Central memory CD8-positive, alpha-beta T cell (primary cell): ENCODE results near the gene PPM1L.
"Not testable (repeated sequence)": the region's sequence is repeated elsewhere in the genome, so short reads cannot be mapped to it uniquely, and the experiment has no call there.

Experiments used
- ATAC-seq: fragments of 150-1000 bp; cut with Tn5 transposase; replicated peaks from 2 replicates; pipeline ENCODE4 v1.10.0; 2022; ENCODE audit warnings: mild to moderate bottlenecking, moderate FRiP score, moderate number of reproducible peaks; ENCODE audit not compliant: poor library complexity, severe bottlenecking; ENCODE audit errors: extremely low read depth
- DNase-seq, 2 donors: peaks; one replicate each; pipeline ENCODE4 v3.0.0; 2021; ENCODE audit warnings: low spot score in 2 of 2
- H3K27ac Mint-ChIP-seq: one replicate; pipeline ENCODE4 v1.8.0; 2022; ENCODE audit warnings: low read depth, mild to moderate bottlenecking, moderate library complexity, mixed read lengths
- H3K27me3 Mint-ChIP-seq: one replicate; pipeline ENCODE4 v1.8.0; 2022; ENCODE audit warnings: mixed read lengths
- H3K36me3 Mint-ChIP-seq: one replicate; pipeline ENCODE4 v1.8.0; 2022; ENCODE audit warnings: mild to moderate bottlenecking, moderate library complexity, mixed read lengths; ENCODE audit not compliant: insufficient read depth
- H3K4me1 Mint-ChIP-seq: one replicate; pipeline ENCODE4 v1.8.0; 2022; ENCODE audit warnings: mixed read lengths
- H3K4me3 Mint-ChIP-seq: one replicate; pipeline ENCODE4 v1.8.0; 2022; ENCODE audit warnings: mild to moderate bottlenecking, moderate library complexity, mixed read lengths
- H3K9me3 Mint-ChIP-seq: one replicate; pipeline ENCODE4 v1.8.0; 2022; ENCODE audit warnings: mixed read lengths

The PPM1L gene

GRCh38 chr3:160998581-160998980 lies 242.6 kb downstream of the PPM1L start:
- Mint-ChIP-seq H3K27ac (no peak overlapping the region), H3K4me3 (no peak overlapping the region), H3K36me3 (no peaks in the 10 kb centered on the region), H3K9me3 (peaks cover 6% of the 10 kb centered on the region), H3K4me1 (no peaks in the 10 kb centered on the region), H3K27me3 (no peaks in the 10 kb centered on the region)
- ATAC-seq (no peak), DNase-seq (no peak)

GRCh38 chr3:160999274-160999673 lies 243.2 kb downstream of the PPM1L start:
- no peak overlapping the region for H3K4me3 Mint-ChIP-seq
- H3K27ac Mint-ChIP-seq, result no peak overlapping the region
- H3K4me1 Mint-ChIP-seq, result no peaks in the 10 kb centered on the region
- H3K9me3 Mint-ChIP-seq, result peaks cover 6% of the 10 kb centered on the region
- DNase-seq (no peak), ATAC-seq (no peak)
- no peaks in the 10 kb centered on the region for H3K36me3 Mint-ChIP-seq
- no peaks in the 10 kb centered on the region for H3K27me3 Mint-ChIP-seq

- H3K36me3 Mint-ChIP-seq, result no peaks in the 10 kb centered on the region
- DNase-seq (no peak), ATAC-seq (no peak)
- H3K27ac Mint-ChIP-seq, result no peak overlapping the region
- no peaks in the 10 kb centered on the region for H3K9me3 Mint-ChIP-seq
- H3K4me1 Mint-ChIP-seq, result no peaks in the 10 kb centered on the region
- H3K27me3 Mint-ChIP-seq, result no peaks in the 10 kb centered on the region
- no peak overlapping the region for H3K4me3 Mint-ChIP-seq
These were observed 252.1 kb downstream of the PPM1L start for GRCh38 chr3:161008086-161008485.

GRCh38 chr3:161010151-161010550 lies 254.1 kb downstream of the PPM1L start:
- not testable (repeated sequence) for H3K27me3 Mint-ChIP-seq, H3K9me3 Mint-ChIP-seq, DNase-seq, H3K4me1 Mint-ChIP-seq, H3K36me3 Mint-ChIP-seq, H3K27ac Mint-ChIP-seq, H3K4me3 Mint-ChIP-seq, ATAC-seq

GRCh38 chr3:161014843-161015749 lies 259.1 kb downstream of the PPM1L start:
- Mint-ChIP-seq H3K9me3 (peaks cover 6% of the 10 kb centered on the region), H3K36me3 (no peaks in the 10 kb centered on the region), H3K27me3 (no peaks in the 10 kb centered on the region), H3K4me1 (no peaks in the 10 kb centered on the region), H3K4me3 (no peak overlapping the region), H3K27ac (no peak overlapping the region)
- DNase-seq (no peak), ATAC-seq (no peak)

- no peak overlapping the region for H3K27ac Mint-ChIP-seq
- no peaks in the 10 kb centered on the region for H3K4me1 Mint-ChIP-seq
- H3K9me3 Mint-ChIP-seq, result peaks cover 6% of the 10 kb centered on the region
- DNase-seq, result no peak
- H3K36me3 Mint-ChIP-seq, result no peaks in the 10 kb centered on the region
- H3K27me3 Mint-ChIP-seq, result no peaks in the 10 kb centered on the region
- ATAC-seq, result no peak
- H3K4me3 Mint-ChIP-seq, result no peak overlapping the region
These were observed 260.6 kb downstream of the PPM1L start for GRCh38 chr3:161016417-161017313.

- H3K4me1 Mint-ChIP-seq, result no peaks in the 10 kb centered on the region
- no peak overlapping the region for H3K4me3 Mint-ChIP-seq
- no peak for DNase-seq
- no peaks in the 10 kb centered on the region for H3K27me3 Mint-ChIP-seq
- no peak for ATAC-seq
- H3K36me3 Mint-ChIP-seq, result no peaks in the 10 kb centered on the region
- H3K9me3 Mint-ChIP-seq, result peaks cover 9% of the 10 kb centered on the region
- no peak overlapping the region for H3K27ac Mint-ChIP-seq
These were observed 261.9 kb downstream of the PPM1L start for GRCh38 chr3:161017971-161018370.

GRCh38 chr3:161020256-161020655 lies 264.2 kb downstream of the PPM1L start:
- ATAC-seq (no peak), DNase-seq (no peak)
- Mint-ChIP-seq H3K4me3 (no peak overlapping the region), H3K36me3 (no peaks in the 10 kb centered on the region), H3K27ac (no peak overlapping the region), H3K4me1 (no peaks in the 10 kb centered on the region), H3K27me3 (no peaks in the 10 kb centered on the region), H3K9me3 (peaks cover 15% of the 10 kb centered on the region)

- peaks cover 2% of the 10 kb centered on the region for H3K36me3 Mint-ChIP-seq
- H3K9me3 Mint-ChIP-seq, result peaks cover 9% of the 10 kb centered on the region
- H3K27ac Mint-ChIP-seq, result no peak overlapping the region
- no peak for DNase-seq
- no peaks in the 10 kb centered on the region for H3K4me1 Mint-ChIP-seq
- H3K27me3 Mint-ChIP-seq, result no peaks in the 10 kb centered on the region
- ATAC-seq, result no peak
- no peak overlapping the region for H3K4me3 Mint-ChIP-seq
These were observed 269.9 kb downstream of the PPM1L start for GRCh38 chr3:161025911-161026310.

- Mint-ChIP-seq H3K9me3 (peaks cover 9% of the 10 kb centered on the region), H3K4me1 (no peaks in the 10 kb centered on the region), H3K4me3 (no peak overlapping the region), H3K36me3 (peaks cover 2% of the 10 kb centered on the region), H3K27ac (no peak overlapping the region), H3K27me3 (no peaks in the 10 kb centered on the region)
- DNase-seq, result no peak
- no peak for ATAC-seq
These were observed 270.8 kb downstream of the PPM1L start for GRCh38 chr3:161026612-161027510.

- Mint-ChIP-seq H3K27me3 (no peaks in the 10 kb centered on the region), H3K36me3 (peaks cover 2% of the 10 kb centered on the region), H3K9me3 (peaks cover 5% of the 10 kb centered on the region), H3K27ac (no peak overlapping the region), H3K4me1 (no peaks in the 10 kb centered on the region), H3K4me3 (no peak overlapping the region)
- no peak for ATAC-seq
- DNase-seq, result no peak
These were observed 272.6 kb downstream of the PPM1L start for GRCh38 chr3:161028555-161029153.

GRCh38 chr3:161031134-161031533 lies 275.1 kb downstream of the PPM1L start:
- DNase-seq (no peak), ATAC-seq (no peak)
- Mint-ChIP-seq H3K27me3 (no peaks in the 10 kb centered on the region), H3K27ac (no peak overlapping the region), H3K36me3 (peaks cover 2% of the 10 kb centered on the region), H3K4me1 (no peaks in the 10 kb centered on the region), H3K4me3 (no peak overlapping the region), H3K9me3 (peaks cover 5% of the 10 kb centered on the region)
